Small intestine (tissue), 7 donors: Measurements from ENCODE around the gene VAPA. TPM values are rescaled to one million over a fixed set of nuclear protein-coding genes. Genes with fewer than 3 reads are reported as not detected.
"Not testable (repeated sequence)": the region's sequence is repeated elsewhere in the genome, so short reads cannot be mapped to it uniquely, and the experiment has no call there.

Source experiments
- DNase-seq, 2 donors: peaks; one replicate each; pipeline versions ENCODE4 v3.0.0 to v3.0.0-alpha.2; 2013
- FAIRE-seq: peaks from 2 replicates; lab custom pipeline; 2012; peaks lifted over from hg19 to GRCh38; lab: Jason Lieb, UNC
- H3K27ac ChIP-seq, 3 donors: one replicate each; pipeline ENCODE4 v1.5.1; 2013; ENCODE audit warnings: low read length in 2 of 3, mild to moderate bottlenecking in 2 of 3, control low read depth in 1 of 3, inconsistent platforms in 1 of 3, low read depth in 1 of 3, moderate library complexity in 1 of 3
- H3K27me3 ChIP-seq, 3 donors: one replicate each; pipeline ENCODE4 v1.6.1; 2013; ENCODE audit warnings: low read length in 3 of 3, inconsistent platforms in 1 of 3; ENCODE audit not compliant: control insufficient read depth in 3 of 3, insufficient read depth in 3 of 3
- H3K36me3 ChIP-seq, 3 donors: one replicate each; pipeline ENCODE4 v1.6.1; 2013; ENCODE audit warnings: low read length in 3 of 3, inconsistent platforms in 1 of 3, low read depth in 1 of 3, mild to moderate bottlenecking in 1 of 3, moderate library complexity in 1 of 3; ENCODE audit not compliant: control insufficient read depth in 3 of 3, insufficient read depth in 2 of 3
- H3K4me1 ChIP-seq, 3 donors: one replicate each; pipeline ENCODE4 v1.6.1; 2013; ENCODE audit warnings: low read length in 2 of 3, inconsistent platforms in 1 of 3, low read depth in 1 of 3, mild to moderate bottlenecking in 1 of 3, moderate library complexity in 1 of 3; ENCODE audit not compliant: control insufficient read depth in 3 of 3, insufficient read depth in 2 of 3
- H3K4me3 ChIP-seq, 3 donors: one replicate each; pipeline ENCODE4 v1.5.1; 2013; ENCODE audit warnings: low read length in 3 of 3, control low read depth in 1 of 3, inconsistent platforms in 1 of 3, low read depth in 1 of 3, mild to moderate bottlenecking in 1 of 3, moderate library complexity in 1 of 3
- H3K9me3 ChIP-seq, 2 donors: one replicate each; pipeline ENCODE4 v1.6.1; 2013; ENCODE audit warnings: low read depth in 1 of 2, low read length in 1 of 2; ENCODE audit not compliant: control insufficient read depth in 2 of 2, insufficient read depth in 1 of 2
- WGBS, 3 donors: extraction: QIAGEN DNeasy Blood & Tissue Kit; methylation state at CpG; one replicate each; pipeline ENCODE4 v1.1.7; 2013; 5-methylcytosine and 5-hydroxymethylcytosine counted together
- polyA plus RNA-seq, 4 donors: library from polyadenylated mRNA; stranded (reverse) in 3 of 4; unstranded in 1 of 4; fragments of 200-250 nt in 3 of 4; fragments of 120-200 nt in 1 of 4; gene quantifications; one replicate each; pipeline versions ENCODE4 v1.2.1 to v1.2.3, GENCODE V29; 2013
- donor health status: healthy with polysubstance abuse.
- donor health status: control.
- donor health status: control.
- donor health status: Bipolar disorder and iron deficiency.
- donor health status: healthy.

The VAPA gene
- polyA plus RNA-seq, 4 donors = 129 to 229 (median 163) TPM

- 74 to 82% (median 80%) methylated on average over 4 of the region's 4 CpGs for whole genome bisulfite sequencing, 3 donors
- H3K27me3 ChIP-seq, H3K27ac ChIP-seq, FAIRE-seq, H3K9me3 ChIP-seq, H3K36me3 ChIP-seq, DNase-seq, H3K4me1 ChIP-seq, H3K4me3 ChIP-seq: not testable (repeated sequence)
These were observed 22.3 kb upstream of the VAPA start for GRCh38 chr18:9891515-9891914.

- Histone ChIP-seq H3K27ac (no peak overlapping the region), H3K4me3 (no peak overlapping the region), H3K9me3 (no peaks in the 10 kb centered on the region), H3K4me1 (peaks cover 0 to 2% (median 1%) of the 10 kb centered on the region in 3 donors), H3K36me3 (no peaks in the 10 kb centered on the region), H3K27me3 (no peaks in the 10 kb centered on the region)
- DNase-seq = no peak
- WGBS, 3 donors = 84 to 94% (median 85%) methylated on average over 6 of the region's 6 CpGs
- FAIRE-seq = no peak
These were observed 19.3 kb upstream of the VAPA start for GRCh38 chr18:9894454-9895068.

DNA sequence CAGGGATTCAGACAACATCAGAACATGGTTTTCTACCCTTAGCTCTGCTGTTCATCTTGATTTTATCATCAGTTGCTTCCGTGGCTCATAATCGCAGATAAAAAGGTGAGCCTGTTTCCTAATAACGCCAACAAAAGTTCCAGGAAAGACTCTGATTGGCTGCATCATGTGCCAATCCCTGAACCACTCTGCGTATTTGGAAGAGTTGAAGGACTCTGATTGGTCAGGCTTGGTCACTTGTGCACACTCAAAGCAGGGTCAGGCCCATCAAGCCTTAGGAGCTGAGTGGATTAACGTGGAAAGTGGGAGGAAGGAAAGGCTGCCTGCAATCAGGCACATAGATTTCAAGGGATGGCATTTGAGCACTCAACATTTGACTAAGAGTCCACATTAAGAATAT, 16.7 kb upstream of the VAPA start:
- WGBS, 3 donors = 86 to 90% (median 90%) methylated on average over 5 of the region's 5 CpGs
- no peak overlapping the region for H3K4me3 ChIP-seq
- peaks cover 0 to 2% (median 2%) of the 10 kb centered on the region in 3 donors for H3K4me1 ChIP-seq
- H3K27ac ChIP-seq = no peak overlapping the region
- no peaks in the 10 kb centered on the region for H3K9me3 ChIP-seq
- FAIRE-seq (no peak), DNase-seq (no peak)
- H3K27me3 ChIP-seq = no peaks in the 10 kb centered on the region
- H3K36me3 ChIP-seq = no peaks in the 10 kb centered on the region

DNA sequence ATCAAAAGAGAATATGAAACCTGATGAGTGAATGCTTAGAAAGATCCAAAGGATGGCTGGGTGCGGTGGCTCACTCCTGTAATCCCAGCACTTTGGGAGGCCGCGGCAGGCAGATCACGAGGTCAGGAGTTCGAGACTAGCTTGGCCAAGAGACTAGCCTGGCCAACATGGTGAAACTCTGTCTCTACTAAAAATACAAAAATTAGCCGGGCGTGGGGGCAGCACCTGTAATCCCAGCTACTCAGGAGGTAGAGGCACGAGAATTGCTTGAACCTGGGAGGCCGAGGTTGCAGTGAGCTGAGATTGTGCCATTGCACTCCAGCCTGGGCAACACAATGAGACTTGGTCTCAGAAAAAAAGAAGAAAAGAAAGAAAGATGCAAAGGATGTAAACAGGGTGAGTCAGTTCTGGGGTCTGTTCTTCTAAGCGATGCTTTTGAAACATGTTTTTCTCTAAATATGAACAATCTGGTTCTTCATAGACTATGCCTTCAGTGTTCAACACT, 16.0 kb upstream of the VAPA start:
- not testable (repeated sequence) for H3K27me3 ChIP-seq, DNase-seq, H3K4me3 ChIP-seq, FAIRE-seq, H3K36me3 ChIP-seq, H3K9me3 ChIP-seq, H3K27ac ChIP-seq, H3K4me1 ChIP-seq
- WGBS, 3 donors = 92 to 96% (median 95%) methylated on average over 10 of the region's 10 CpGs

- Histone ChIP-seq H3K27ac (peak overlapping the region in 1 of 3 donors; percentile 14), H3K4me1 (peaks cover 0 to 2% (median 2%) of the 10 kb centered on the region in 3 donors), H3K36me3 (no peaks in the 10 kb centered on the region), H3K9me3 (no peaks in the 10 kb centered on the region), H3K4me3 (no peak overlapping the region), H3K27me3 (no peaks in the 10 kb centered on the region)
- DNase-seq (peak; percentile 63 to 79), FAIRE-seq (no peak)
- 63 to 66% (median 64%) methylated on average over 11 of the region's 11 CpGs for WGBS, 3 donors
These were observed 14.8 kb upstream of the VAPA start for GRCh38 chr18:9898792-9899549.

DNA sequence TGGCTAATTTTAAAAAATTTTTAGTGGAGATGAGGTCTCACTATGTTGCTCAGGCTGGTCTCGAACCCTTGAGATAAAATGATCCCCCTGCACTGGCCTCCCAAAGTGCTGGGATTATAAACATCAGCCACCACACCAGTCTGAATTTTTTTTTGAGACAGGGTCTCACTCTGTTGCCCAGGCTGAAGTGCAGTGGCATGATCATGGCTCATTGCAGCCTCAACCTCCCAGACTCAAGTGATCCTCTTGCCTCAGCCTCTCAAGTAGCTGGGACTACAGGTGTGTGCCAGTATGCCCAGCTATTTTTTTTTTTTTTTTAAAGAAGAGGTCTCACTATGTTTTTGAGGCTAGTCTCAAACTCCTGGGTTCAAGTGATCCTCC, 14.3 kb upstream of the VAPA start:
- 84 to 95% (median 91%) methylated on average over 1 of the region's 1 CpG for WGBS, 3 donors

GRCh38 chr18:9900699-9901098, 13.1 kb upstream of the VAPA start:
- Histone ChIP-seq H3K9me3 (no peaks in the 10 kb centered on the region), H3K27me3 (peaks cover 0 to 1% (median 0%) of the 10 kb centered on the region in 3 donors), H3K36me3 (no peaks in the 10 kb centered on the region), H3K4me3 (no peak overlapping the region), H3K4me1 (peaks cover 0 to 2% (median 0%) of the 10 kb centered on the region in 3 donors), H3K27ac (no peak overlapping the region)
- WGBS, 3 donors = 87 to 91% (median 89%) methylated on average over 7 of the region's 7 CpGs
- no peak for FAIRE-seq
- DNase-seq = no peak

More for the DNA sequence above, 14.3 kb upstream of the VAPA start:
- H3K4me1 ChIP-seq, DNase-seq, H3K27me3 ChIP-seq, H3K27ac ChIP-seq, FAIRE-seq, H3K9me3 ChIP-seq, H3K4me3 ChIP-seq, H3K36me3 ChIP-seq: not testable (repeated sequence)

GRCh38 chr18:9901377-9901776, 12.4 kb upstream of the VAPA start:
- H3K36me3 ChIP-seq = no peaks in the 10 kb centered on the region
- peaks cover 0 to 1% (median 0%) of the 10 kb centered on the region in 3 donors for H3K27me3 ChIP-seq
- FAIRE-seq = no peak
- no peak overlapping the region for H3K4me3 ChIP-seq
- H3K27ac ChIP-seq = no peak overlapping the region
- 87 to 96% (median 94%) methylated on average over 3 of the region's 3 CpGs for WGBS, 3 donors
- peaks cover 0 to 2% (median 0%) of the 10 kb centered on the region in 3 donors for H3K4me1 ChIP-seq
- no peaks in the 10 kb centered on the region for H3K9me3 ChIP-seq
- DNase-seq = no peak
